ENCODE data around the gene CENPM. TPM values are rescaled to one million over a fixed set of nuclear protein-coding genes. Genes with fewer than 3 reads are reported as not detected.

The CENPM gene
- total and polyA plus RNA-seq, 9 donors, result 0.25 to 8.0 (median 1.8) TPM; not detected in 3

DNA sequence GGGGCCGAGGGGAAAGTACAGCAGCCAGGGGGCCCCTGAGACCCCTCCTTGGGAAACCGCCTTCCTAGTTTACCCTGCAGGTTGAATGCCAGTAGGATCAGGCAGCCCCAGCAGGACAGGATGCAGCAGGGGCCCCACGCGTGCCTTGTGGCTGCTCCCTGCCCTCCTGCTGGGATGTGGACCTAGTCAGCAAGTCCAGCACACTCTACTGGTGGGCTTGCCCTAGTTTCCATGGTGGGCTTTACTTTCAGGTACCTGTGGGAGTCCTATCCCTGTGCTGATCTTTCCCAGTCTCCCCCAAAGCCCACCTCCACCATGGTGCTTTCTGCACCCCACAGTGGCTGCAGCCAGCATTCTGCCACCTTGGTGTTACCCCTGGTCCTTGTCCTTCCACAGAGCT is 54.2 kb downstream of the CENPM start:
- WGBS, 3 donors, result 77 to 88% (median 88%) methylated on average over 4 of the region's 4 CpGs
- Histone ChIP-seq H3K27ac (no peak overlapping the region), H3K4me1 (ENCODE audit: insufficient read depth) (no peaks in the 10 kb centered on the region), H3K27me3 (no peaks in the 10 kb centered on the region), H3K9me3 (no peaks in the 10 kb centered on the region), H3K36me3 (no peaks in the 10 kb centered on the region), H3K4me3 (no peak overlapping the region)
- intact Hi-C loops (cut with DNase I), result no loop called here
- TF ChIP-seq, protein P1, sequence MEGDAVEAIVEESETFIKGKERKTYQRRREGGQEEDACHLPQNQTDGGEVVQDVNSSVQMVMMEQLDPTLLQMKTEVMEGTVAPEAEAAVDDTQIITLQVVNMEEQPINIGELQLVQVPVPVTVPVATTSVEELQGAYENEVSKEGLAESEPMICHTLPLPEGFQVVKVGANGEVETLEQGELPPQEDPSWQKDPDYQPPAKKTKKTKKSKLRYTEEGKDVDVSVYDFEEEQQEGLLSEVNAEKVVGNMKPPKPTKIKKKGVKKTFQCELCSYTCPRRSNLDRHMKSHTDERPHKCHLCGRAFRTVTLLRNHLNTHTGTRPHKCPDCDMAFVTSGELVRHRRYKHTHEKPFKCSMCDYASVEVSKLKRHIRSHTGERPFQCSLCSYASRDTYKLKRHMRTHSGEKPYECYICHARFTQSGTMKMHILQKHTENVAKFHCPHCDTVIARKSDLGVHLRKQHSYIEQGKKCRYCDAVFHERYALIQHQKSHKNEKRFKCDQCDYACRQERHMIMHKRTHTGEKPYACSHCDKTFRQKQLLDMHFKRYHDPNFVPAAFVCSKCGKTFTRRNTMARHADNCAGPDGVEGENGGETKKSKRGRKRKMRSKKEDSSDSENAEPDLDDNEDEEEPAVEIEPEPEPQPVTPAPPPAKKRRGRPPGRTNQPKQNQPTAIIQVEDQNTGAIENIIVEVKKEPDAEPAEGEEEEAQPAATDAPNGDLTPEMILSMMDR (IDR thresholded peaks at IDR 0.05), result no peak
- TF ChIP-seq POLR2A (IDR thresholded peaks at IDR 0.05), result no peak
- TF ChIP-seq EP300 (IDR thresholded peaks at IDR 0.05), result no peak
- DNase-seq, result no peak

DNA sequence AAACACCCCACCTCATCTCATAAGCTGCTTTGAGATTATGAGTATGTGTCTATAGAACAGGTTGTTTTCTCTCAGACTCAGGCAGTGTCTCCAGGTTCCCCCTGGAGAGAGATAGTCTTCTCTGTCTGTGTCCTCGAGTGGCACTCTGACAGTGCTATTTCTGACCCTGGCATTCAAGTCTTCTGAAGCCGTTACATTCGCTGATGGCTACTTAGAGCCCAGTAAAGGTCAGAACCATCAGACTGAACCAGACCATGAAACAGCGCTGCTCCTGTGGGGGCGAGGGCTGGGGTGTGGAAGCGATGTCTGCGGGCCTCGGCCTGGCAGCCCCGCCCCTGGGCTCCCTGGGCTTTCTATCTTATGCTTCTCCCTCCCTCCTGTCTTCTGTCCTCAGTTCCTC is 55.5 kb downstream of the CENPM start:
- Histone ChIP-seq H3K4me3 (no peak overlapping the region), H3K27ac (no peak overlapping the region), H3K27me3 (no peaks in the 10 kb centered on the region), H3K4me1 (ENCODE audit: insufficient read depth) (no peaks in the 10 kb centered on the region), H3K9me3 (no peaks in the 10 kb centered on the region), H3K36me3 (no peaks in the 10 kb centered on the region)
- WGBS, 3 donors, result 91 to 94% (median 92%) methylated on average over 9 of the region's 9 CpGs
- intact Hi-C loops (cut with DNase I), result no loop called here
- DNase-seq, result no peak
- TF ChIP-seq POLR2A (IDR thresholded peaks at IDR 0.05) (no peak), EP300 (IDR thresholded peaks at IDR 0.05) (no peak)
- TF ChIP-seq, protein P1 (IDR thresholded peaks at IDR 0.05), result no peak

MicroRNA genes within 50 kb of the gene (microRNA counts, 767-probe panel; counts per million panel counts)
- microRNA hsa-miR-33a-5p, result 1,954 counts per million, percentile 81 among the panel's probes with 10 or more counts

Small RNA genes lying within 50 kb of the gene (microRNA-seq; reads per million reads assigned to microRNA genes)
- gene MIR33A, result 14.7 to 513 (median 466) reads per million in 3 donors

Small RNA genes lying within 50 kb of the gene (small RNA-seq; reads per million reads assigned to genes)
- 0.50 reads per million, percentile 11 among the genes with 10 or more reads in this experiment for gene MIR33A

Other genes starting within 250 kb of the CENPM start
- gene MEI1, start 247.6 kb downstream of the CENPM start, total RNA-seq, result 1 to 10 TPM in 4 of 7 donors, under 1 TPM in 3; 0.25 to 2.1 (median 1.0) TPM
- gene MEI1, start 247.6 kb downstream of the CENPM start, polyA plus RNA-seq, result 1 to 10 TPM; 1.1 to 2.6 TPM
- gene CCDC134, start 146.5 kb downstream of the CENPM start, total RNA-seq, result 10 to 100 TPM in 1 of 7 donors, 1 to 10 TPM in 6; 7.9 to 13.3 (median 8.8) TPM
- 1 to 10 TPM; 1.3 to 4.9 TPM for gene CCDC134, start 146.5 kb downstream of the CENPM start, polyA plus RNA-seq
- 100 to 1,000 TPM in 1 of 7 donors, 10 to 100 TPM in 6; 29.2 to 215 (median 74.1) TPM for gene SREBF2, start 114.0 kb downstream of the CENPM start, total RNA-seq
- 10 to 100 TPM; 38.7 to 94.9 TPM for gene SREBF2, start 114.0 kb downstream of the CENPM start, polyA plus RNA-seq
- under 1 TPM in 1 of 7 donors, not detected in 6; 0.46 TPM for gene SHISA8, start 32.1 kb downstream of the CENPM start, total RNA-seq
- gene SHISA8, start 32.1 kb downstream of the CENPM start, polyA plus RNA-seq, result not detected
- gene TNFRSF13C, start 20.3 kb downstream of the CENPM start, total RNA-seq, result under 1 TPM; 0.08 to 0.36 (median 0.22) TPM
- under 1 TPM; 0.05 TPM for gene TNFRSF13C, start 20.3 kb downstream of the CENPM start, polyA plus RNA-seq
- 1 to 10 TPM in 1 of 7 donors, under 1 TPM in 5, not detected in 1; 0.11 to 1.4 (median 0.23) TPM for gene SEPTIN3, start 22.3 kb upstream of the CENPM start, total RNA-seq
- gene SEPTIN3, start 22.3 kb upstream of the CENPM start, polyA plus RNA-seq, result under 1 TPM; 0.12 to 0.78 TPM
- 1 to 10 TPM; 2.4 to 4.5 (median 3.0) TPM for gene WBP2NL, start 51.6 kb upstream of the CENPM start, total RNA-seq
- 1 to 10 TPM in 1 of 2 donors, under 1 TPM in 1; 0.48 to 1.2 TPM for gene WBP2NL, start 51.6 kb upstream of the CENPM start, polyA plus RNA-seq
- 10 to 100 TPM; 18.7 to 34.3 (median 20.3) TPM for gene NAGA, start 123.7 kb upstream of the CENPM start, total RNA-seq
- gene NAGA, start 123.7 kb upstream of the CENPM start, polyA plus RNA-seq, result 10 to 100 TPM; 17.6 to 18.1 TPM
- gene PHETA2, start 127.1 kb upstream of the CENPM start, total RNA-seq, result 10 to 100 TPM in 1 of 7 donors, 1 to 10 TPM in 6; 3.4 to 10.2 (median 7.3) TPM
- 1 to 10 TPM; 8.5 to 8.8 TPM for gene PHETA2, start 127.1 kb upstream of the CENPM start, polyA plus RNA-seq
- gene SMDT1, start 132.5 kb upstream of the CENPM start, total RNA-seq, result 100 to 1,000 TPM in 4 of 7 donors, 10 to 100 TPM in 3; 26.3 to 287 (median 130) TPM
- 100 to 1,000 TPM; 112 to 211 TPM for gene SMDT1, start 132.5 kb upstream of the CENPM start, polyA plus RNA-seq
- gene NDUFA6, start 143.6 kb upstream of the CENPM start, total RNA-seq, result 10 to 100 TPM; 28.3 to 49.2 (median 43.4) TPM
- 10 to 100 TPM; 48.7 to 82.8 TPM for gene NDUFA6, start 143.6 kb upstream of the CENPM start, polyA plus RNA-seq
- gene CYP2D6, start 183.7 kb upstream of the CENPM start, total RNA-seq, result 1 to 10 TPM in 4 of 7 donors, under 1 TPM in 3; 0.73 to 2.0 (median 1.2) TPM
- gene CYP2D6, start 183.7 kb upstream of the CENPM start, polyA plus RNA-seq, result under 1 TPM; 0.28 to 0.30 TPM